NCI-H1092 treated with DMSO at 0.1 percent for 48 hours (cell line): Measurements from ENCODE around the gene SERINC3.

Experiments used
- DNase-seq: peaks from one replicate; lab custom pipeline; 2025; lab: John Stamatoyannopoulos, UW

Gene SERINC3

GRCh38 chr20:44464514-44464913, 57.4 kb downstream of the SERINC3 start:
- DNase-seq: no peak

- no peak for DNase-seq
Observed at GRCh38 chr20:44463466-44463865, 58.4 kb downstream of the SERINC3 start.

- no peak for DNase-seq
Observed at GRCh38 chr20:44461803-44462174, 60.1 kb downstream of the SERINC3 start.

GRCh38 chr20:44461142-44461802, 60.6 kb downstream of the SERINC3 start:
- DNase-seq: no peak

- DNase-seq: peak; percentile 69
Observed at GRCh38 chr20:44460795-44461141, 61.1 kb downstream of the SERINC3 start.

GRCh38 chr20:44459271-44459670, 62.6 kb downstream of the SERINC3 start:
- no peak for DNase-seq

GRCh38 chr20:44457016-44457415, 64.9 kb downstream of the SERINC3 start:
- DNase-seq: no peak

- no peak for DNase-seq
Observed at GRCh38 chr20:44456611-44457010, 65.3 kb downstream of the SERINC3 start.

- DNase-seq: no peak
Observed at GRCh38 chr20:44455126-44455525, 66.7 kb downstream of the SERINC3 start.

- DNase-seq: no peak
Observed at GRCh38 chr20:44454306-44454963, 67.4 kb downstream of the SERINC3 start.

GRCh38 chr20:44450903-44451450, 70.9 kb downstream of the SERINC3 start:
- no peak for DNase-seq

GRCh38 chr20:44450281-44450889, 71.5 kb downstream of the SERINC3 start:
- no peak for DNase-seq

GRCh38 chr20:44449864-44450263, 72.0 kb downstream of the SERINC3 start:
- DNase-seq: no peak

- DNase-seq: no peak
Observed at GRCh38 chr20:44448753-44449546, 72.9 kb downstream of the SERINC3 start.

GRCh38 chr20:44447827-44448419, 73.9 kb downstream of the SERINC3 start:
- DNase-seq: no peak
